Measurements from ENCODE around the gene ATP5PO. TPM values are rescaled to one million over a fixed set of nuclear protein-coding genes. Genes with fewer than 3 reads are reported as not detected.
A peak's percentile ranks its signal among the peaks of the same experiment; 100 is the strongest.

The ATP5PO gene
- total and polyA plus RNA-seq, 2 of the 8 experiments (the other 6 are each of a cell fraction or from before 2014, with no cell fraction given) = 251 to 267 TPM

- no peak overlapping the region for H3K27ac ChIP-seq (ENCODE audit: low read depth, low read length)
- no peak overlapping the region for H3K14ac ChIP-seq (ENCODE audit: insufficient read length)
- peak overlapping the region; percentile 65 for H3K4me2 ChIP-seq (ENCODE audit: insufficient read depth in 1 of 2, low read depth in 2 of 2, low read length in 2 of 2)
- peaks cover 4 to 31% of the 10 kb centered on the region in 2 experiments; a peak in 3 of 4 replicates for H3K79me2 ChIP-seq (ENCODE audit: control insufficient read depth in 1 of 2, insufficient read depth in 2 of 2, low read length in 2 of 2)
- H3K23me2 ChIP-seq (ENCODE audit: low read depth, low read length) = peaks cover 2% of the 10 kb centered on the region; the same call in 1 of the 2 replicates
- peak overlapping the region; percentile 62; the same call in 1 of the 2 replicates for H3K18ac ChIP-seq (ENCODE audit: extremely low read depth, low read length)
- no peaks in the 10 kb centered on the region for H3K9me3 ChIP-seq (ENCODE audit: insufficient read depth in 2 of 2, low read depth in 1 of 2, low read length in 1 of 2)
- peak overlapping the region; percentile 2 for H4K5ac ChIP-seq (ENCODE audit: insufficient read length, low read depth, low read length)
- H3K4me1 ChIP-seq (replicated peaks in 1 of 4; ENCODE audit: control insufficient read depth in 3 of 4, insufficient read depth in 4 of 4, low read length in 3 of 4) = peaks cover 0 to 4% (median 1%) of the 10 kb centered on the region in 4 experiments; a peak in 1 of 7 replicates
- DNase-seq (ENCODE audit: low read depth in 1 of 2, low spot score in 2 of 2) (no peak), FAIRE-seq (no peak)
- no peak overlapping the region for H3K23ac ChIP-seq (ENCODE audit: insufficient read length)
- no peaks in the 10 kb centered on the region; the same call in 1 of the 2 replicates for H3K79me1 ChIP-seq (ENCODE audit: low read depth, low read length)
- no peak overlapping the region for H4K91ac ChIP-seq (replicated peaks; ENCODE audit: insufficient read length, low read length)
- peak overlapping the region; percentile 91 to 99 (median 96); a peak in 7 of 8 replicates for H3K4me3 ChIP-seq (ENCODE audit: extremely low read depth in 1 of 4, insufficient read depth in 2 of 4, low read depth in 3 of 4, low read length in 4 of 4)
- no peak overlapping the region for H4K8ac ChIP-seq (ENCODE audit: extremely low read depth, insufficient read depth, low read length)
- ChIA-PET CTCF (ENCODE audit: partially characterized antibody) (interaction anchor here (1.1 to 1.3 kb wide), 2 partner anchors 14 to 39 kb away, joined by 3 read pairs; no protein-coding TSS in a partner anchor), POLR2A (ENCODE audit: partially characterized antibody) (interaction anchor here (0.6 to 1.7 kb wide), 2 partner anchors 16 to 26 kb away, joined by 3 to 5 read pairs; no protein-coding TSS in a partner anchor)
- H2BK5ac ChIP-seq (ENCODE audit: low read depth, low read length) = no peak overlapping the region
- 0 out of 2 replicates have a peak overlapping the region, but pooled peaks have one; percentile 13 for H2BK20ac ChIP-seq (ENCODE audit: low read length)
- no peak overlapping the region for H2AK5ac ChIP-seq (ENCODE audit: low read depth, low read length)
- H3K4ac ChIP-seq (replicated peaks; ENCODE audit: insufficient read length, low read depth, low read length) = peak overlapping the region; percentile 24
- H3K56ac ChIP-seq (replicated peaks; ENCODE audit: insufficient read length, low read depth, low read length) = no peak overlapping the region
- H3K36me3 ChIP-seq (ENCODE audit: control insufficient read depth in 2 of 4, insufficient read depth in 4 of 4, low read length in 3 of 4) = peaks cover 2 to 24% (median 14%) of the 10 kb centered on the region in 4 experiments; a peak in 6 of 8 replicates
- no peak overlapping the region for H2BK12ac ChIP-seq (ENCODE audit: low read depth, low read length)
- H2BK15ac ChIP-seq (ENCODE audit: low read length) = no peak overlapping the region
- WGBS, 2 experiments (ENCODE audit: extremely low coverage in 1 of 2, insufficient coverage in 1 of 2, insufficient read length in 1 of 2, insufficient replicate concordance in 2 of 2, low coverage in 1 of 2, low lambda C conversion rate in 2 of 2, missing lambda C conversion rate in 1 of 2) = 65% methylated on average over 5 of the region's 5 CpGs; no CpG with 5 or more reads in 1 of the 2 experiments
- H4K20me1 ChIP-seq (replicated peaks in 1 of 2; ENCODE audit: control insufficient read depth in 1 of 2, insufficient read depth in 2 of 2, low read length in 2 of 2) = peaks cover 0 to 2% of the 10 kb centered on the region in 2 experiments
- peak overlapping the region; percentile 75 for H2AFZ ChIP-seq (ENCODE audit: low read length)
- no peak overlapping the region; a peak in 1 of 7 replicates for H3K9ac ChIP-seq (replicated peaks in 1 of 4; ENCODE audit: extremely low read depth in 1 of 4, low read depth in 3 of 4, low read length in 3 of 4)
- H3K27me3 ChIP-seq (replicated peaks in 1 of 4; ENCODE audit: control insufficient read depth in 3 of 4, extremely low read depth in 1 of 4, insufficient read depth in 3 of 4, low read length in 3 of 4) = no peaks in the 10 kb centered on the region
- no peak overlapping the region for H2BK120ac ChIP-seq (replicated peaks; ENCODE audit: low read depth, low read length)
- TF ChIP-seq SIN3A (conservative IDR thresholded peaks at IDR 0.05 in 1 of 2, IDR thresholded peaks at IDR 0.05 in 1 of 2; ENCODE audit: low read depth in 1 of 2, low read length in 2 of 2) (no peak), SP4 (IDR thresholded peaks at IDR 0.05; ENCODE audit: low read length) (no peak), E2F6 (IDR thresholded peaks at IDR 0.05) (no peak), CEBPB (IDR thresholded peaks at IDR 0.05; ENCODE audit: low read depth, low read length) (no peak), SIX5 (IDR thresholded peaks at IDR 0.05; ENCODE audit: low read depth, low read length) (no peak), ATF2 (IDR thresholded peaks at IDR 0.05; ENCODE audit: low read length) (no peak), USF2 (IDR thresholded peaks at IDR 0.05; ENCODE audit: low read length) (no peak), POLR2AphosphoS5 (IDR thresholded peaks at IDR 0.05; ENCODE audit: low read depth, low read length) (no peak)
These were observed 580 bp upstream of the ATP5PO start for GRCh38 chr21:33916200-33916567.
